Measurements from ENCODE around the gene ADGRA1.

- TF ChIP-seq CTCF (IDR thresholded peaks at IDR 0.05) (no peak), POLR2A (IDR thresholded peaks at IDR 0.05) (no peak)
These were observed 25.1 kb upstream of the ADGRA1 start for GRCh38 chr10:133062635-133063034.
